ENCODE data around the gene KDM4C. TPM values are rescaled to one million over a fixed set of nuclear protein-coding genes. Genes with fewer than 3 reads are reported as not detected.

KDM4C gene
- polyA plus RNA-seq, 1 donor (not counting 4 experiments of a cell fraction or from before 2014, with no cell fraction given): 17.2 TPM

GRCh38 chr9:6880626-6881025 is 122.9 kb downstream of the KDM4C start:
- dilution Hi-C loops (cut with MboI; ENCODE audit: extremely low pct_ligation_motif_present, low sequenced_read_pairs): no loop called here
- no peaks in the 10 kb centered on the region for H3K4me1 ChIP-seq (ENCODE audit: control insufficient read depth, extremely low read depth, insufficient read depth, low read length)
- no peak overlapping the region for H3K4me3 ChIP-seq (ENCODE audit: control insufficient read depth in 2 of 3, extremely low read depth in 1 of 3, insufficient read depth in 2 of 3, low read depth in 1 of 3, low read length in 3 of 3)
- no peak overlapping the region for H3K27ac ChIP-seq (ENCODE audit: control insufficient read depth, insufficient read depth, low read length)
- no peaks in the 10 kb centered on the region for H4K20me1 ChIP-seq (ENCODE audit: control insufficient read depth, extremely low read depth, insufficient read depth, low read length)
- H3K9me3 ChIP-seq (ENCODE audit: control insufficient read depth, low read depth, low read length): no peaks in the 10 kb centered on the region
- H3K9me1 ChIP-seq (ENCODE audit: control insufficient read depth, extremely low read depth, insufficient read depth, low read length): no peaks in the 10 kb centered on the region
- TF ChIP-seq EZH2 (IDR thresholded peaks at IDR 0.05; ENCODE audit: low read length): no peak
- no peak for TF ChIP-seq CTCF (optimal IDR thresholded peaks at IDR 0.05 in 1 of 3, IDR thresholded peaks at IDR 0.05 in 1 of 3, conservative IDR thresholded peaks at IDR 0.05 in 1 of 3; ENCODE audit: extremely low read depth in 1 of 3, insufficient read depth in 2 of 3, low read length in 3 of 3)
- H3K4me2 ChIP-seq (ENCODE audit: control insufficient read depth, extremely low read depth, insufficient read depth, low read depth, low read length): no peak overlapping the region
- peaks cover 4% of the 10 kb centered on the region for H3K79me2 ChIP-seq (ENCODE audit: control insufficient read depth, insufficient read depth, low read length)
- H2AFZ ChIP-seq (ENCODE audit: control insufficient read depth, low read length): no peak overlapping the region
- H3K27me3 ChIP-seq (ENCODE audit: control insufficient read depth, extremely low read depth, insufficient read depth, low read length): no peaks in the 10 kb centered on the region
- H3K9ac ChIP-seq (ENCODE audit: control insufficient read depth, extremely low read depth, insufficient read depth, low read length): no peak overlapping the region
- H3K36me3 ChIP-seq (ENCODE audit: control insufficient read depth in 2 of 2, extremely low read depth in 1 of 2, insufficient read depth in 2 of 2, low read length in 2 of 2): no peaks in the 10 kb centered on the region
- FAIRE-seq (no peak), DNase-seq (ENCODE audit: low read depth, low spot score) (no peak)

GRCh38 chr9:6884101-6884500 is 126.3 kb downstream of the KDM4C start:
- FAIRE-seq (no peak), DNase-seq (ENCODE audit: low read depth, low spot score) (no peak)
- H3K4me1 ChIP-seq (ENCODE audit: control insufficient read depth, extremely low read depth, insufficient read depth, low read length): no peaks in the 10 kb centered on the region
- H3K9me3 ChIP-seq (ENCODE audit: control insufficient read depth, low read depth, low read length): no peaks in the 10 kb centered on the region
- H3K9ac ChIP-seq (ENCODE audit: control insufficient read depth, extremely low read depth, insufficient read depth, low read length): no peak overlapping the region
- dilution Hi-C loops (cut with MboI; ENCODE audit: extremely low pct_ligation_motif_present, low sequenced_read_pairs): no loop called here
- no peak overlapping the region for H2AFZ ChIP-seq (ENCODE audit: control insufficient read depth, low read length)
- H3K79me2 ChIP-seq (ENCODE audit: control insufficient read depth, insufficient read depth, low read length): no peaks in the 10 kb centered on the region
- no peaks in the 10 kb centered on the region for H3K36me3 ChIP-seq (ENCODE audit: control insufficient read depth in 2 of 2, extremely low read depth in 1 of 2, insufficient read depth in 2 of 2, low read length in 2 of 2)
- no peaks in the 10 kb centered on the region for H4K20me1 ChIP-seq (ENCODE audit: control insufficient read depth, extremely low read depth, insufficient read depth, low read length)
- H3K4me2 ChIP-seq (ENCODE audit: control insufficient read depth, extremely low read depth, insufficient read depth, low read depth, low read length): no peak overlapping the region
- H3K9me1 ChIP-seq (ENCODE audit: control insufficient read depth, extremely low read depth, insufficient read depth, low read length): no peaks in the 10 kb centered on the region
- H3K27me3 ChIP-seq (ENCODE audit: control insufficient read depth, extremely low read depth, insufficient read depth, low read length): no peaks in the 10 kb centered on the region
- TF ChIP-seq EZH2 (IDR thresholded peaks at IDR 0.05; ENCODE audit: low read length) (no peak), CTCF (optimal IDR thresholded peaks at IDR 0.05 in 1 of 3, IDR thresholded peaks at IDR 0.05 in 1 of 3, conservative IDR thresholded peaks at IDR 0.05 in 1 of 3; ENCODE audit: extremely low read depth in 1 of 3, insufficient read depth in 2 of 3, low read length in 3 of 3) (no peak)
- H3K4me3 ChIP-seq (ENCODE audit: control insufficient read depth in 2 of 3, extremely low read depth in 1 of 3, insufficient read depth in 2 of 3, low read depth in 1 of 3, low read length in 3 of 3): no peak overlapping the region
- H3K27ac ChIP-seq (ENCODE audit: control insufficient read depth, insufficient read depth, low read length): no peak overlapping the region
